NCI-H82 treated with DMSO at 0.1 percent for 48 hours (cell line): ENCODE measurements around the gene CENPP.
A peak's percentile ranks its signal among the peaks of the same experiment; 100 is the strongest.

ENCODE experiments used
- DNase-seq: peaks from one replicate; lab custom pipeline; 2025; ENCODE audit not compliant: unreplicated experiment; lab: John Stamatoyannopoulos, UW

The CENPP gene

DNA sequence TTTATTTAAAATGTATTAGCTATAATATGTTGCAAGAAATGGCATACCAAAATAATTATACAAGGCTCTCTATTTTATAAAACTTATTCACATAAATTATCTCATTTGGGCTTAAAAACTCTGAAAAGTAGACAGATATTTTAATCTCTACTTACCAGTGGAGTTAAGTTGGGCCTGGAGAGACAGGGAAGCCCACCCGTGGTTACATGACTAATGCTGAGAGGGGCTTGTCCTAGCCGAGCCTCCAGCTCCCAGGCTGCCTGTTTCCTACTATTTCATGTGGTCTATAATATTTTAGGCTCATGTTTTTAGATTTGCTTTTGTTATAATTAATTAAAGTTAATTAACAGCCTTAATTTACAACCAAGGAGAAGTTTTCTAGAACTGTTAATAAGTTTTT lies 177.4 kb downstream of the CENPP start:
- DNase-seq: no peak

DNA sequence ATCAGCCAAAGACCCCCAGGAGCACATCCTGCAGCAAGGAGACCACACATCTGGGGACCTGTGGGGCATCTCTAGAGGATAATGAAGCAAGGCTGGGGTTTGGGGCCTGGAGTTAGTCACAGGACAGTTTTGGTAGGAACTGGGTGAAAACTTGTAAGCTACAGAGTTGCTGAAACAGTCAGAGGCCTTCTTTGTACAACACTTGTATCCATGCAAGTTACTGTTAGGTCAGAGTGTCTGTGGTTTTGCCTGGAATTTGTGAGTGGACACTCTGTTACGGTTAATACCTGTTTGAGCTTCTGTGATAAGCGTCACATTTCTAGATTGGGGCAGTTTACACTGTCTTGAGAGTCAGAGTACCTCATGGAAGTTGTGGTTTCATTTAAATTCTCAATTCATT lies 179.1 kb downstream of the CENPP start:
- no peak for DNase-seq

GRCh38 chr9:92506184-92506857 lies 180.6 kb downstream of the CENPP start:
- no peak for DNase-seq

GRCh38 chr9:92507005-92507404 lies 181.3 kb downstream of the CENPP start:
- no peak for DNase-seq

- DNase-seq: no peak
Observed at GRCh38 chr9:92507496-92507895, 181.7 kb downstream of the CENPP start.

- no peak for DNase-seq
Observed at GRCh38 chr9:92508018-92508820, 182.5 kb downstream of the CENPP start.

DNA sequence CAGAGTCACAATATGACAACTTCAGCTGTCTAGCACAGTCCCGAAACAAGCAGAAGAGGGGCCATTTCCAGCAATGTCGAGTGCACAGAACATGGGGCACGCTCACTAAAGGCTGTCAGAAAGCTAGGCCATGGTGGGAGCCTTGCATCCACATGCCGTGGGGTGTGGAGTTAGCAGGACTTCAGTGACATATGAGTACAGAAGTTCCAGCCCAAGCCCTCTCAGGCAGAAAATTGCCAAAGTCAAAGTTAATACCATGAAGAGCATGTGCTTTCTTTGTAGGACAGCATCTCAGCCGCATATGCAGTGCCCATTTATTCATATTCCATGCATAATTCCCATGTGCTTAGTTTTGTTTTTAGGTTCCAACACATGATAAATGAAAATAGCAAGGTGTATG lies 183.3 kb downstream of the CENPP start:
- no peak for DNase-seq

DNA sequence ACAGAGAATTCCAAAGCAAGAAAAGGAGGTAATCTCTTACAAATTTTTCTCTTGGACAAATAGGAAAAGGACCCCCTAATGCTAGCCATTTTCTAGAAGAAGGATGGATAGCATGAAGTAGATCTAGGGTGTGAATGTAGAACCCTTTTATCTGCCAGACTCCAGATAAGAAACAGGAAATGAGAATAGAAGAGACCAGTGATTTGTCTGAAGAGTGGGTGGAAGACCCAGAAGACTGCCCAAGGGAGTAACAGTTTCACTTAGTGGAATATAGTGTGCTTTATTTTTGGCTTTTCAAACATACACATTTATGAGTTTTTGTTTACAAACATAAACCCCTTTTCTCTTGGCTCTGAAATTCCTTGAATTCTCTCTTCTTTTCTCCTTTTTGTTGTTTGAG lies 185.0 kb downstream of the CENPP start:
- no peak for DNase-seq

- no peak for DNase-seq
Observed at GRCh38 chr9:92512622-92513021, 186.9 kb downstream of the CENPP start.

DNA sequence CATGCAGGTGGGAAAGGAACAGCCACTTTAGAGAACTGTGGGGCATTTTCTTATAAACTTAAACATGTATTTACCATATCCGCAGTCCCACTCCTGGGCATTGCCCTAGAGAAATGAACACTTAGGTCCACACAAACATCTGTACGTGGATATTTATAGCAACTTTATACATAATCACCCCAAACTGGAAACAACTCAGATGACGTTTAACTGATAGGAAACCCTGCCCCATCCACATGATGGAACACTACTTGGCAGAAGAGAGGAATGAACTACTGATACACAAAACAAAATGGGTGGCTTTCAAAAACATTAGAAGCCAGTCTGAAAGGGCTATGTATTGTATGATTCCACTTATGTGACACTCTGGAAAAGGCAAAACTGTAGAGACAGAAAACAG lies 187.6 kb downstream of the CENPP start:
- DNase-seq: no peak

DNA sequence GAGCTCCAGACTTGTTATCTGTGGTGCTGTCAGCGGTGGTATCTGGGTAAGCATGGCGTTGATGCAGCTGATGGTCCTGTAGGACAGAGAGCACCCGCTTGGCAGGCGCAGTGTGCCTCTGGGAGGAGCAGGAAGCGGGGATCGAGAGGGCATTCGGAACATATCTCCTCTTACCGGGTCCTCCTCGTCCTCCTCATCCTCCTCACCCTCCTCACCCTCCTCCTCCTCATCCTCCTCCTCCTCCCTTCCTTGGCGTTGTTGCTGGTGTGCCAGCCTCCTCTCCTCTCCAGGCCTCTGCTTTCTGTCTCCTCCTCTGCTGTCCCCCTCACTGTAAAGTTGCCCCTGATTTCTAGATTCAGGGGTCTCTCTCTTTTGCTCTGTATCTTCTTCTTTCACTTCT lies 188.9 kb downstream of the CENPP start:
- no peak for DNase-seq

GRCh38 chr9:92516521-92516920 lies 190.8 kb downstream of the CENPP start:
- no peak for DNase-seq

DNA sequence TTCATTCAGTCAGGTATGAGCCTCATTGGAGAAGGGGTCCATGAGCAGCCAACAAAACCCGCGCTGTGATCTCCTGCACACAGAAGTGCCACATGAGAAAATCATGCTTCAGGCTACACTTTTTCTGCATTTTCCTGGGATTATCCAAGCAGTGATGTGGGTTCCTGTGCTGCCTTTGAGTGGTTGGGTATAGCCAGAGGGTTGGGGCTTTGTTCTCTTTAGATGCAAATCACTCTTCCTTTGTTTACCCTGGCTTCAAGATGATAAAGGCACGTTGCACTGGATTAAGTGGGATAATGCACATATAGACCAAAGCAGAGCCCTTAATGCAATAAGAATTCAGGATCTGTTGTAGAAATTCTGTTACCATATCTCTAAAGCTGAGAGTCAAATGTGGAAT lies 191.3 kb downstream of the CENPP start:
- no peak for DNase-seq

GRCh38 chr9:92518199-92518598 lies 192.4 kb downstream of the CENPP start:
- DNase-seq: no peak

DNA sequence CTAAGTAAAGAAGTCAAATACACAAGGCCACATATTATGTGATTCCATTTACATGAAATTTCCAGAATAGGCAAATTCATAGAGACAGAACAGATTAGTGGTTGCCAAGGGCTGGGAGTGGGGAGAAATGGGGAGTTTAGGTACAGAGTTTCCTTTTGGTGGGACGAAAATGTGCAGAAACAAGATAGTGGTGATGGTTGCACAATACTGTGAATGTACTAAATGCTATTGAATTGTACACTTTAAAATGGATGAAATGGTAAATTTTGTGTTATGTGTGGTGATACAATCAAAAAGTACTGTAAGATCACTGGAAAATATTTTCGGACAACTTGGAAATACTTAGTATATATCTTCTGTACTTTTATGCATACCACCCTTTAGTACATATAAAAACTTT lies 195.1 kb downstream of the CENPP start:
- DNase-seq: no peak

DNA sequence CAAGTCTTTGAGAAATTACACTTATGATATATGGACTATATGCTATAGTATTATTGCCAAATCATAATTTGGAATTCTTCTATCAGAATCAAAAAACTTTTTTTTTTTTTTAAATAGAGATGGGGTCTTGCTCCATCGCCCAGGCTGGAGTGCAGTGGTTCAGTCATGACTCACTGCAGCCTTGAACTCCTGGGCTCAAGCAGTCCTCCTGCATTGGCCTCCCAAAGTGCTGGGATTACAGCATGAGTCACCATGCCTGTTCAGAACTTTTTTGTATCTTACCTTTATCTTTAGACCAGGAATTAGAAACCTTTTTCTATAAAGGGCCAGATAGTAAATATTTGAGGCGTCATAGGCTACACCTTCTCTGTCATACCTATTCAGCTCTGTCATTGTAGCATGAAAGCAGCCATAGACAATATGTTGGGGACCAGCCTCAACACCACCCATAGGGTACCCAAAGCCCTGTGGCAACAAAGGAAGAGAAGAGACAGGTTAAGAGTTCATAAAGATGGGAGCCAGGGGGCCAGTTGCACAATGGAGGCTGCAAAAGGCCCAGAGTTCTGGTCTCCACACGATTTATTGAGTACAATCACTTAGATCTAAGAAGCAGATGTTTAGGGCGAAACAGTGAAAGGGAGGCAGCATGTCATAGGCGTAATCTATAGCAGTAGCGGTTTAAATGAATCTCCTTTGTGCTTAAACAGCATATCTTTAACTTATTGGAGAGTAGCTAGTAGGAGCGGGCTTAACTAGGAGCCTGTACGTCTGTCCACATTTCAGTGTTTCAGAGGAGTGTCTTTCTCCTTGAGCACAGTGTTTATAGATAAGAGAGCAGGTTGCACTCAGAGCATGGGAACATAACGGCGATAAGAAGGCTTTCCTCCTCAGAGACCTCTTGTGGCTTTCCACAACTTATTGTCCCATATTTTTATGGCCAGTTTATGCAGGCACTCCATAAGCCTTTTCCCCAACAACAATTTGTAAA lies 197.5 kb downstream of the CENPP start:
- DNase-seq: no peak

- DNase-seq: no peak
Observed at GRCh38 chr9:92524881-92525280, 199.1 kb downstream of the CENPP start.

DNA sequence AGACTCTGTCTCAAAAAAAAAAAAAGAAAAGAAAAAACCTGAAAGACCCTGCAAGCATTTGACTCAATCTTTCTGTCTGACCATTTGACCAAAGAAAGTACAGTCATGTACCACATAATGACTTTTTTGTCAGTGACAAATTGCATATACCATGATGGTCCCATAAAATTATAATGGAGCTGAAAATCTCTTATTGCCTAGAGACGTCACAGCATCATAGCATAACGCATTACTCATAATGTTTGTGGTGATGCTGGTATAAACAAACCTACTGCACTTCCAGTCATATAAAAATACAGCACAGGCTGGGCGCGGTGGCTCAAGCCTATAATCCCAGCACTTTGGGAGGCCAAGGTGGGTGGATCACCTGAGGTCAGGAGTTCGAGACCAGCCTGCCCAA lies 199.6 kb downstream of the CENPP start:
- no peak for DNase-seq

GRCh38 chr9:92527291-92527828 lies 201.6 kb downstream of the CENPP start:
- no peak for DNase-seq

DNA sequence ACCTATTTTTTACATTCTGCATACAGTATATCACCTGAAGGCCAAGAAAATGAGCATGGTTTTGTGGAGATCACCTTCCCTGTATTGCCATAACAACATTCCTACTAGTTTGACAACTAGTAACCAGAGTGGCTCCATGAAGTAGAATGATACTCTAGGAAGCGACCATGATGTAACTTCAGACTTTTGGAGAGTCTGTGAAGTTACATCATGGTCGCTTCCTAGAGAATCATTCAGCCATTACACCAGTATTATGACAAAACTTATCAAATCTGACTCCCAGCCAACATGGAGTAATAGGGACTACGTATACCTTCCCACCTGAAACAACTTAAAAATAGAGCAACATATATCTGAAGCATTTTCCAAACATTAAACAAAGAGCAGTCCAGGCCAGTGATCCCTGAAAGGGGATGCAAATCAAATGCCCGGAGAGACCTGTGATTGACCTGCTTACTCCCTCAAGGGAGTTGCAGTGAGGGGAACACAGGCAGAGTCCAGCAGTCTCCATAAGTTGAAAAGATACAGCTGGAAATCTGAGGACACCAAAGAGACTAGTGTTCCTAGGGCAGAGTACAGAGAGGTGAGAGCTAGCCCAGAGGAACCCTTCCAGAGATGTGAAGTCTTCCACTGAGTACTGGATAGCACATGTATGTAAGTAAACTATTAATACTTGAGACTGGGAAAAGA lies 202.2 kb downstream of the CENPP start:
- DNase-seq: peak; percentile 57

- DNase-seq: peak; percentile 72
Observed at GRCh38 chr9:92528522-92528849, 202.7 kb downstream of the CENPP start.
